Panc1 (cell line): ENCODE results near the gene TGM1. TPM values are rescaled to one million over a fixed set of nuclear protein-coding genes. Genes with fewer than 3 reads are reported as not detected.

Experiments
- ATAC-seq: fragments of 200-7000 bp; cut with Tn5 transposase; 2 replicates; pipeline ENCODE4 v1.9.1; 2020; ENCODE audit warnings: mild to moderate bottlenecking, moderate library complexity
- BruUV-seq: library from RNA; stranded (reverse); fragments of 400-500 nt; replicated peaks from 2 replicates; lab custom pipeline; 2021; lab: Mats Ljungman, UMichigan
- CTCF ChIA-PET: fragments of 300-600 bp; sonication (Branson Sonifier 250); formaldehyde crosslinking; loops from one replicate; lab custom pipeline; 2022; ENCODE audit warnings: antibody characterized with exemption; lab: Charles Lee
- POLR2A ChIA-PET: fragments of 300-600 bp; sonication (Branson Sonifier 250); formaldehyde crosslinking; loops from one replicate; lab custom pipeline; 2022; ENCODE audit warnings: antibody characterized with exemption; lab: Charles Lee
- DNase-seq: peaks from one replicate; pipeline ENCODE4 v3.0.0-alpha.2; 2010; ENCODE audit warnings: low read depth, low spot score
- H3K27ac ChIP-seq: 2 replicates; pipeline ENCODE4 v1.5.1; 2011; ENCODE audit warnings: mild to moderate bottlenecking, low read length, inconsistent platforms
- H3K27me3 ChIP-seq: fragments of 200-500 bp; sonication (Bioruptor generic); 2 replicates; pipeline ENCODE4 v1.6.0; 2014; ENCODE audit warnings: low read length, inconsistent platforms; ENCODE audit not compliant: control insufficient read depth, insufficient read depth
- H3K36me3 ChIP-seq: fragments of 200-500 bp; sonication (Bioruptor generic); 2 replicates; pipeline ENCODE4 v1.5.1; 2014; ENCODE audit warnings: inconsistent platforms, mild to moderate bottlenecking, low read length, moderate library complexity; ENCODE audit not compliant: control insufficient read depth, insufficient read depth
- H3K4me1 ChIP-seq: 2 replicates; pipeline ENCODE4 v1.5.1; 2011; ENCODE audit warnings: inconsistent platforms, mild to moderate bottlenecking, low read length, moderate library complexity; ENCODE audit not compliant: control insufficient read depth, insufficient read depth
- H3K4me3 ChIP-seq, 2 experiments: 2 replicates each; pipeline ENCODE4 v1.5.1; 2011 to 2012; ENCODE audit warnings: low read depth in 2 of 2, low read length in 2 of 2, mild to moderate bottlenecking in 2 of 2, inconsistent platforms in 1 of 2, moderate library complexity in 1 of 2
- H3K9me3 ChIP-seq: fragments of 200-500 bp; sonication (Bioruptor generic); 2 replicates; pipeline ENCODE4 v1.5.1; 2014; ENCODE audit warnings: low read depth, mild to moderate bottlenecking, inconsistent platforms, low read length, moderate library complexity; ENCODE audit not compliant: control insufficient read depth, insufficient read depth
- POLR2AphosphoS5 ChIP-seq: IDR thresholded peaks from 2 replicates; pipeline ENCODE4 v1.6.1; 2012; ENCODE audit warnings: mild to moderate bottlenecking, low read depth, low read length, moderate library complexity
- SIN3A ChIP-seq: IDR thresholded peaks from 2 replicates; pipeline ENCODE4 v1.6.1; 2012; ENCODE audit warnings: low read depth, mild to moderate bottlenecking, low read length, moderate library complexity, borderline replicate concordance; ENCODE audit not compliant: insufficient read depth
- TCF7L2 ChIP-seq: IDR thresholded peaks from 2 replicates; pipeline ENCODE4 v1.6.1; 2011; ENCODE audit warnings: mild to moderate bottlenecking, low read depth, low read length, inconsistent platforms
- in situ Hi-C: cut with HindIII; loops from 2 replicates; pipeline ENCODE4 v1.10.0; 2016; ENCODE audit warnings: low sequenced_read_pairs, low pct_unique_long_range_greater_than_20kb
- intact Hi-C: fragments of 100-400 bp; cut with micrococcal nuclease; formaldehyde crosslinking; loops from one replicate; pipeline ENCODE4 v1.10.0; 2022; ENCODE audit not compliant: unreplicated experiment
- total RNA-seq: library from RNA; stranded (reverse); gene quantifications from one replicate; pipeline ENCODE4 v1.2.1, GENCODE V29; 2021; ENCODE audit not compliant: unreplicated experiment
- TF ChIP-seq, protein P1 (sequence below): fragments of 450-650 bp; IDR thresholded peaks from 2 replicates; pipeline ENCODE4 v1.5.1; 2017; ENCODE audit warnings: mild to moderate bottlenecking
- TF ChIP-seq, protein P2 (sequence below), 2 experiments: IDR thresholded peaks; 2 replicates each; pipeline ENCODE4 v1.6.1; 2011 to 2012; ENCODE audit warnings: low read depth in 2 of 2, control low read depth in 1 of 2, low read length in 1 of 2, mild to moderate bottlenecking in 1 of 2, moderate library complexity in 1 of 2; ENCODE audit not compliant: insufficient read depth in 1 of 2

Gene TGM1
- total RNA-seq, 1 experiment from 2014 or later: 2.3 TPM

DNA sequence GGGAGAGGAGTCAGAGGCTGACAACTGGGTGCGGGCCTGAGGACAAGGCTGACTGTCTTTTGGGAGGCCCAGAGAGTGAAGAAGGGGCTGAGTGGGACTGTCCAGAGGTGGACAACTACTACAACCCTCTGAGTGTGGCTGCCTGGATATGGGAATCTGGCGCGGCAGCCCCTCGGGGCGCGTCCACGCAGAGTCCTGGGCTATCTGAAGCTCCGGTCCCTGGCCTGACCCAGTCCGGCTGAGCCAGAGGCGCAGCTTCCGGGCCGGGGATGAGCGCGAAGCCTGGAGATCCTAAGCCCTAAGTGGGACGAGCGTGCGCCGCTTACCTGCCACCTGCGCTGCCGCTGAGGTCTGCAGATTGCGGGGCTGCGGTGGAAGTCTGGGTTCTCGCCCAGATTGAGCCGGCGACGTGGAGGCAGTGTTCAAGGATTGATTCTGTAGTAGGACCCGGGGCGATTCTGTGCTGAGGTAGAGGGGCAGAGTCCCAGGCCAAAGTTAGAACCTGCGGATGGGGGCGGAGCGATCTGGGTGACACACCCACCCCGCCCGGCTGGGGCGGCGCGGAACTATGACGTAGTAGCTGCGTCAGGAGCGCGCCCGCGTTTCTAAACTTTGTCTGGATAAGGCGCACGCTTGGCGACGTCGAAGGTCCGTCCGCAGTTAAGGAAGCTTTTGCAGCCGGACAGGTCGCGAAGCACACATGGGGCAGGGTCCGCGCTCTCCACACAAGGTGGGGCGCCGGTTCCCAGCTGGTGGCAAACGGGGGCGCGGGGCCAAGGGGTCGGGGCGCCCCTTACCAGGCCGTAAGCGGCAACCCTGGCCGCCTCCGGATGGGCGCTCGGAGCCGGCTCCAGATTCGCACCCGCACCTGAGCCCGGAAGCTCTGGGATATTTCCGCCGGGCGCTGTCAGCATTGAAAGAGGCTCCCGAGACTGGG lies 36.5 kb upstream of the TGM1 start, which contains the start of the genes DHRS1 and NOP9:
DHRS1 (minus strand) TSS at position 526 of the 937 bp plus-strand sequence. CDS start 674 bp downstream, outside the sequence.
NOP9 (plus strand) TSS at position 596 of the 937 bp plus-strand sequence; CDS start at position 701, 105 bp downstream.
- ChIA-PET POLR2A (interaction anchor here (0.6 to 0.7 kb wide), 3 partner anchors 52 to 1430 kb away, joined by 3 to 10 read pairs (median 4); partner anchors contain the start of gene TINF2), CTCF (interaction anchor here (0.5 to 1.6 kb wide), 3 partner anchors 44 to 84 kb away, joined by 3 to 6 read pairs (median 3); partner anchors contain the start of genes MDP1 and TINF2)
- peak; percentile 87 for ATAC-seq
- Histone ChIP-seq H3K27me3 (no peaks in the 10 kb centered on the region), H3K36me3 (peaks cover 9% of the 10 kb centered on the region; the same call in 1 of the 2 replicates), H3K4me3 (peak within 1 kb of the TSS; percentile 89 to 92), H3K27ac (peak within 1 kb of the TSS; percentile 77), H3K4me1 (peaks cover 7% of the 10 kb centered on the region; the same call in 1 of the 2 replicates), H3K9me3 (no peaks in the 10 kb centered on the region)
- in situ Hi-C loops: no loop called here
- intact Hi-C loops: no loop called here
- BruUV-seq: TSS peak; percentile 70
- TF ChIP-seq, protein P1, sequence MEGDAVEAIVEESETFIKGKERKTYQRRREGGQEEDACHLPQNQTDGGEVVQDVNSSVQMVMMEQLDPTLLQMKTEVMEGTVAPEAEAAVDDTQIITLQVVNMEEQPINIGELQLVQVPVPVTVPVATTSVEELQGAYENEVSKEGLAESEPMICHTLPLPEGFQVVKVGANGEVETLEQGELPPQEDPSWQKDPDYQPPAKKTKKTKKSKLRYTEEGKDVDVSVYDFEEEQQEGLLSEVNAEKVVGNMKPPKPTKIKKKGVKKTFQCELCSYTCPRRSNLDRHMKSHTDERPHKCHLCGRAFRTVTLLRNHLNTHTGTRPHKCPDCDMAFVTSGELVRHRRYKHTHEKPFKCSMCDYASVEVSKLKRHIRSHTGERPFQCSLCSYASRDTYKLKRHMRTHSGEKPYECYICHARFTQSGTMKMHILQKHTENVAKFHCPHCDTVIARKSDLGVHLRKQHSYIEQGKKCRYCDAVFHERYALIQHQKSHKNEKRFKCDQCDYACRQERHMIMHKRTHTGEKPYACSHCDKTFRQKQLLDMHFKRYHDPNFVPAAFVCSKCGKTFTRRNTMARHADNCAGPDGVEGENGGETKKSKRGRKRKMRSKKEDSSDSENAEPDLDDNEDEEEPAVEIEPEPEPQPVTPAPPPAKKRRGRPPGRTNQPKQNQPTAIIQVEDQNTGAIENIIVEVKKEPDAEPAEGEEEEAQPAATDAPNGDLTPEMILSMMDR: no peak
- TF ChIP-seq SIN3A (peak; percentile 95; the same call in 1 of the 2 replicates), POLR2AphosphoS5 (peak; percentile 75)
- DNase-seq: peak; percentile 46

DNA sequence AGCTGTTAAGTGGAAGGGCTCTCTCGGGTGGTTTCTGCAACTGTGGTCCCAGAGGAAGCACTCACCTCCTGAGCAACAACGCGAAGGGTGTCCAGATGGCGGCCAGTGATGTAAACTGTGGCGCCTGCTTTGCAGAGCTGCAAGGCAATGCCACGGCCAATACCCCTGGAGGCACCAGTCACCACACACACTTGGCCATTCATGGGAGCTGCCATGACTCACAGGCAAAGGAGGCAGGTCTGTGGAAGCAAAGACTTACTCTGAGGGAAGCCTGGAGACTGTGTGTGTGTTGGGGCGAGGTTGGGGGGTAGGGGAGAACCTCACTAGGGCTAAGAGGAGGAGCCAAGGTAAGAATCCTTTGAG lies 35.9 kb upstream of the TGM1 start:
- TF ChIP-seq TCF7L2 (no peak), SIN3A (no peak), POLR2AphosphoS5 (no peak)
- TF ChIP-seq, protein P1: no peak
- TF ChIP-seq, protein P2, sequence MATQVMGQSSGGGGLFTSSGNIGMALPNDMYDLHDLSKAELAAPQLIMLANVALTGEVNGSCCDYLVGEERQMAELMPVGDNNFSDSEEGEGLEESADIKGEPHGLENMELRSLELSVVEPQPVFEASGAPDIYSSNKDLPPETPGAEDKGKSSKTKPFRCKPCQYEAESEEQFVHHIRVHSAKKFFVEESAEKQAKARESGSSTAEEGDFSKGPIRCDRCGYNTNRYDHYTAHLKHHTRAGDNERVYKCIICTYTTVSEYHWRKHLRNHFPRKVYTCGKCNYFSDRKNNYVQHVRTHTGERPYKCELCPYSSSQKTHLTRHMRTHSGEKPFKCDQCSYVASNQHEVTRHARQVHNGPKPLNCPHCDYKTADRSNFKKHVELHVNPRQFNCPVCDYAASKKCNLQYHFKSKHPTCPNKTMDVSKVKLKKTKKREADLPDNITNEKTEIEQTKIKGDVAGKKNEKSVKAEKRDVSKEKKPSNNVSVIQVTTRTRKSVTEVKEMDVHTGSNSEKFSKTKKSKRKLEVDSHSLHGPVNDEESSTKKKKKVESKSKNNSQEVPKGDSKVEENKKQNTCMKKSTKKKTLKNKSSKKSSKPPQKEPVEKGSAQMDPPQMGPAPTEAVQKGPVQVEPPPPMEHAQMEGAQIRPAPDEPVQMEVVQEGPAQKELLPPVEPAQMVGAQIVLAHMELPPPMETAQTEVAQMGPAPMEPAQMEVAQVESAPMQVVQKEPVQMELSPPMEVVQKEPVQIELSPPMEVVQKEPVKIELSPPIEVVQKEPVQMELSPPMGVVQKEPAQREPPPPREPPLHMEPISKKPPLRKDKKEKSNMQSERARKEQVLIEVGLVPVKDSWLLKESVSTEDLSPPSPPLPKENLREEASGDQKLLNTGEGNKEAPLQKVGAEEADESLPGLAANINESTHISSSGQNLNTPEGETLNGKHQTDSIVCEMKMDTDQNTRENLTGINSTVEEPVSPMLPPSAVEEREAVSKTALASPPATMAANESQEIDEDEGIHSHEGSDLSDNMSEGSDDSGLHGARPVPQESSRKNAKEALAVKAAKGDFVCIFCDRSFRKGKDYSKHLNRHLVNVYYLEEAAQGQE (IDR thresholded peaks at IDR 0.05; ENCODE audit: insufficient read depth in 1 of 2, low read depth in 2 of 2, low read length in 1 of 2): no peak
- H3K27ac ChIP-seq: peak overlapping the region; percentile 68
- in situ Hi-C loops (no loop called here), intact Hi-C loops (no loop called here)
- no TSS peak for BruUV-seq
- DNase-seq (no peak), ATAC-seq (peak; percentile 50)
- H3K27me3 ChIP-seq: no peaks in the 10 kb centered on the region
- ChIA-PET POLR2A (no interaction called here), CTCF (interaction anchor here (0.5 to 1.6 kb wide), 3 partner anchors 43 to 83 kb away, joined by 3 to 6 read pairs (median 3); partner anchors contain the start of genes MDP1 and TINF2)
- no peaks in the 10 kb centered on the region for H3K9me3 ChIP-seq
- peaks cover 9% of the 10 kb centered on the region; the same call in 1 of the 2 replicates for H3K36me3 ChIP-seq
- H3K4me3 ChIP-seq: peak overlapping the region; percentile 89 to 92
- peaks cover 7% of the 10 kb centered on the region; the same call in 1 of the 2 replicates for H3K4me1 ChIP-seq
